Neuron (in vitro differentiated cells): Measurements from ENCODE around the gene APOBEC2.
"Not testable (repeated sequence)": the region's sequence is repeated elsewhere in the genome, so short reads cannot be mapped to it uniquely, and the experiment has no call there.

Source experiments
- H2AFZ ChIP-seq: one replicate; pipeline ENCODE4 v1.6.1; 2013; ENCODE audit warnings: low read depth, mild to moderate bottlenecking, inconsistent platforms, low read length, moderate library complexity
- H3K27me3 ChIP-seq: one replicate; pipeline ENCODE4 v1.6.1; 2013; ENCODE audit warnings: low read length; ENCODE audit not compliant: insufficient read depth
- H3K36me3 ChIP-seq: one replicate; pipeline ENCODE4 v1.6.1; 2013; ENCODE audit warnings: low read length; ENCODE audit not compliant: insufficient read depth
- H3K4me1 ChIP-seq: one replicate; pipeline ENCODE4 v1.6.1; 2013; ENCODE audit warnings: low read length; ENCODE audit not compliant: insufficient read depth
- H3K4me3 ChIP-seq: 2 replicates; pipeline ENCODE4 v1.5.1; 2013; ENCODE audit warnings: mild to moderate bottlenecking, low read length, moderate library complexity
- H3K9me3 ChIP-seq: one replicate; pipeline ENCODE4 v1.6.1; 2013; ENCODE audit warnings: low read length

APOBEC2 gene

DNA sequence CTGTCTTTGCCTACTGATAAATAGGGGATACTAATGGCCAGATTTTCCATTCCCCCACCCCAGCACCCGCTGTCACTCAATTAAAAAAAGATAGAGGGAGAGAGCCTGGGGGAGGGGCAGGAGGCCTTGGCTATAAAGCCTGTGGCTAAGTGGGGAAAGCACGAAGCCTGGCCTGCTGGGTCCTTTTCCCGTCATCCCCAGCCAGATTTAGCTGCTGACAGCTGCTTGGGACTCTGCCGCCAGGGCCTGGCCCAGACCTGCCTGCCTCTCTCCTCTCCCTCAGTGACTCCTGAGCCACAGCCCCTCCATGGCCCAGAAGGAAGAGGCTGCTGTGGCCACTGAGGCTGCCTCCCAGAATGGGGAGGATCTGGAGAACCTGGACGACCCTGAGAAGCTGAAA lies at the start of gene APOBEC2:
Gene APOBEC2 (plus strand): TSS at position 162 of the 400 bp plus-strand sequence. CDS start 146 bp downstream, at position 308.
- no peaks in the 10 kb centered on the region for H3K9me3 ChIP-seq
- no peak within 1 kb of the TSS for H3K4me3 ChIP-seq
- H3K27me3 ChIP-seq = no peaks in the 10 kb centered on the region
- no peaks in the 10 kb centered on the region for H3K36me3 ChIP-seq
- peaks cover 4% of the 10 kb centered on the region for H3K4me1 ChIP-seq
- H2AFZ ChIP-seq = no peak within 1 kb of the TSS

DNA sequence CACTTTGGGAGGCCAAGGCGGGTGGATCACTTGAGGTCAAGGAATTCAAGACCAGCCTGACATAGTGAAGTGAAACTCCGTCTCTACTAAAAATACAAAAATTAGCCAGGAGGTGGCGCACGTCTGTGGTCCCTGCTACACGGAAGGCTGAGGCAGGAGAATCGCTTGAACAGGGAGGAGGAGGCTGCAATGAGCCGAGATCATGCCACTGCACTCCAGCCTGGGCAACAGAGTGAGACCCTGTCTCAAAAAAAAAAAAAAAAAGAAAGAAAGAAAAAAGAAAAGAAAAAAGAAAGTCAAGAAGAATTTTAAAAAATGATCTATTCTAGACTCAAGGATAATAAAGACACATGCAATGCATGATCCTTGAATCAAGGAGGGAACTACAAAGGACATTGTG lies 46.8 kb upstream of the APOBEC2 start:
- not testable (repeated sequence) for H3K9me3 ChIP-seq, H3K36me3 ChIP-seq, H3K27me3 ChIP-seq, H3K4me1 ChIP-seq, H2AFZ ChIP-seq, H3K4me3 ChIP-seq

DNA sequence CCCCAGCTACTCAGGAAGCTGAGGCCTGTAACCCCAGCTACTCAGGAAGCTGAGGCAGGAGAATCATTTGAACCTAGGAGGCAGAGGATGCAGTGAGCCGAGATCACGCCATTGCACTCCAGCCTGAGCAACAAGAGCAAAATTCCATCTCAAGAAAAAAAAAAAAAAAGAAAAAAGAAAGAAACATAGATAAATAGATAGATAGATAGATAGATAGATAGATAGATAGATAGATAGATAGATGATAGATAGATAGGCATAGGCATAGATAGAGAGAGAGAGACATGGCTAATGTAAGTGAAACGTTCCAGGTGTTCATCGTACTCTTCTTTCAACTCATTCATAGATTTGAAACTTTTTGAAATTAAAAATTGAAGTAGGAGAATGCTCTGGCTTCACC lies 46.0 kb upstream of the APOBEC2 start:
- not testable (repeated sequence) for H3K9me3 ChIP-seq, H3K36me3 ChIP-seq, H3K4me3 ChIP-seq, H3K27me3 ChIP-seq, H2AFZ ChIP-seq, H3K4me1 ChIP-seq

DNA sequence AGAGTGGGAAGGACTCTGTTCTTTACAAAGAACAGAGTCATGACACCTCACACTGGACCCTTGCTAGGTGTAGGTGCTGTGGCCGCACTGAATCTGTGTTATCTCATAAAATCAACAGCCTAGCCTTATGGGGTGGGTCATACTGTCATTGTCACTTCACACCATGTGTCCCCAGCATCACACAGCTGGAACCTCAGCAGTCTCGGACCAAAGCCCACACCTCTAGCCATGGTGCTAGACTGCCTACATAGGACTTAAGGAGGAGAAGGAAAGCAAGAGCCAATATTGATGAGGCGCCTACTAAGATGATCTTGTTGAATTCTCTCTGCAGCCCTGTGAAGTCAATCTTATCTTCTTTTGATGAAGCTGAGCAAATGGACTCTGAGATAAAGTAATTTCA lies 45.0 kb upstream of the APOBEC2 start:
- H3K4me3 ChIP-seq = no peak overlapping the region
- no peaks in the 10 kb centered on the region for H3K27me3 ChIP-seq

DNA sequence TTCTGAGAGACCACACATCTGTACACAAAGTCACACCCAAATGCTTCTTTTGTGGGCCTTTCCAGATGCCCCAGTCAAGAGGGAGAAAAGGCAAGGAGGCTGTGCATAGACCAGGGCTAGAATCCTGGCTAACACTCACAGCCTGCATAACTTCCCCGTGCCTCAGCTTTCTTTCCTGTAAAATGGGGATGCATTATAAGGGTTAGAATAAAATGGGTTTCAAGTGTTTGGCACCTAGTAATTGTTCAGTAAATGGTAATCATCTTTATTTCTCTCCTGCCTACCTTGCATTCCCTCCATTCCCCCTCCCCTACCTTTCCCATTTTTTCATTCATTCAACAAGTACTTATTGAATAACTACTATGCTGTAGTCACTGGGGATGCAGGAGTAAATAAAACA lies 43.3 kb upstream of the APOBEC2 start:
- H3K4me3 ChIP-seq = no peak overlapping the region
- no peaks in the 10 kb centered on the region for H3K4me1 ChIP-seq
- no peaks in the 10 kb centered on the region for H3K36me3 ChIP-seq
- no peak overlapping the region for H2AFZ ChIP-seq
- no peaks in the 10 kb centered on the region for H3K9me3 ChIP-seq
- no peaks in the 10 kb centered on the region for H3K27me3 ChIP-seq

More for the DNA sequence above, 45.0 kb upstream of the APOBEC2 start:
- H3K4me1 ChIP-seq = no peaks in the 10 kb centered on the region
- no peaks in the 10 kb centered on the region for H3K9me3 ChIP-seq
- no peaks in the 10 kb centered on the region for H3K36me3 ChIP-seq
- no peak overlapping the region for H2AFZ ChIP-seq

DNA sequence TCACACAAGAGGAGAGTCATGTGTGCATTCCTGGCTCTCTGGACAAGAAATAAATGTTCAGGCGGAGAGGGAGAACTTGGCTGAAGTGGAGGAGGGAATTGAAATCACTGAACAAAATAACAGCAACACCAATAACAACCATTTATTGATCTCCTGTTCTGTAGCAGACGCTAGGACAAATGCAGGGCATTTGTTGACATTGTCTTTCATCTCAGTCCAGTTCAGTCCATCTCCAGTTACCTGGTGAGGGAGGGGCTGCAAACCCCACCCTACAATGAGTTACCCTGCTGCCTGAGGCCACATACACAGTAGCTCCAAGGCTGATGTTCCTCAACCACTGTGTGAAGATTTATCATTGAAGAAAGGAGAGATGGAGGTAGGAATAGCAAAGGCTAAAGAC lies 41.3 kb upstream of the APOBEC2 start:
- Histone ChIP-seq H3K27me3 (no peaks in the 10 kb centered on the region), H3K4me3 (no peak overlapping the region), H2AFZ (no peak overlapping the region), H3K9me3 (no peaks in the 10 kb centered on the region), H3K4me1 (no peaks in the 10 kb centered on the region), H3K36me3 (no peaks in the 10 kb centered on the region)

DNA sequence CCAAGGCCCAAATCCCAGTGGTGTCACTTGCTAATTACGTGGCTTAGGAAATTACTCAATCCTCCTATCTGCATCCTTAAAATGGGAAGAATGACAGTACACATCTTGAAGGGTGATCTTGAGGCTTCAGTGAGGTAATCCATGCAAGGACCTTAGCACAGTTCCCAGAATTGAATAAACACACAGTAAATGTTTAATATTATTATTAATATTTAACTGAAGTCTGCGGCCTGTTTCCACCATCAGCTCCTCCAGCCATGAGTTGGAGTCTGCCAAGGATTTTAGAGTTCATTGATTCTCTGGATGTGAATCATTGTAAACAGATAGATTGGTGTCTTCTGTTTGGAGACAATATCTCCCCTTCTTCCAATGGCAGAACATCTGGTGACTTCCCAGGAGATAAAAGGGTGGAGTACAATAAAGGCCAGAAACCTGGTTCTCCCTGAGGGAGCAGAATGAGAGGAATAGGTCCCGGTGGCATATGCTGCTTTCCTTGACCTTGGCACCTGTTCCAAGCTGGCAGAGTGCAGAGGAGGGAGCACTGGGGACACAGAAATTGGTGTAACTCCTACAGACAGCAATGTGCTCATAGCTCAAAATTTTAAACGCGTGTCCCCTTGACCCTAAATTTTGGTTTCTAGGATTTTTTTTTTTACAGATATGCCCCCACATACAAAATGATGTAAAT lies 39.4 kb upstream of the APOBEC2 start:
- Histone ChIP-seq H3K4me3 (no peak overlapping the region), H3K9me3 (no peaks in the 10 kb centered on the region), H2AFZ (no peak overlapping the region), H3K4me1 (no peaks in the 10 kb centered on the region), H3K36me3 (no peaks in the 10 kb centered on the region), H3K27me3 (no peaks in the 10 kb centered on the region)

DNA sequence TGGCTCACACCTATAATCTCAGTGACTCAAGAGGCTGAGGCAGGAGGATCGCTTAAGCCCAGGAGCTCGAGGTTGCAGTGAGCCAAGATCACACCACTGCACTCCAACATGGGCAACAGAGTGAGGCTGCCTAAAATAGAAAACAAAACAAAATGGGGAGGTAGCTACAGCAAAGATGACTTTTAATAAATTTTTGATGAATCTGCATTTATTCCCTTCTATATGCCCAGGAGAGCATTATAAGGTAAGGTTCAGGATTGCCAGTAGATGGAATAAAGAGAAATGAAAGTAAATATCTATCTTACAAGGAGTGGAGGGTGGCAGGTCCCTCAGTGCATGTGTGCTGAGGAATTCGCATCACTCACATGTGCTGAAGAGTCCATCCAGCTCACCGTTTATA lies 38.2 kb upstream of the APOBEC2 start:
- Histone ChIP-seq H3K4me1 (no peaks in the 10 kb centered on the region), H3K9me3 (no peaks in the 10 kb centered on the region)

DNA sequence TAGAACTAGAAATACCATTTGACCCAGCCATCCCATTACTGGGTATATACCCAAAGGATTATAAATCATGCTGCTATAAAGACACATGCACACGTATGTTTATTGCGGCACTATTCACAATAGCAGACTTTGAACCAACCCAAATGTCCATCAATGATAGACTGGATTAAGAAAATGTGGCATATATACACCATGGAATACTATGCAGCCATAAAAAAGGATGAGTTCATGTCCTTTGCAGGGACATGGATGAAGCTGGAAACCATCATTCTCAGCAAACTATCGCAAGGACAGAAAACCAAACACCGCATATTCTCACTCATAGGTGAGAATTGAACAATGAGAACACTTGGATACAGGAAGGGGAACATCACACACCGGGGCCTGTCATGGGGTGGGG lies 37.1 kb upstream of the APOBEC2 start:
- H3K4me3 ChIP-seq, H3K9me3 ChIP-seq, H3K4me1 ChIP-seq, H3K36me3 ChIP-seq, H3K27me3 ChIP-seq, H2AFZ ChIP-seq: not testable (repeated sequence)

More for the DNA sequence above, 38.2 kb upstream of the APOBEC2 start:
- H3K4me3 ChIP-seq = no peak overlapping the region
- H3K36me3 ChIP-seq = no peaks in the 10 kb centered on the region
- H2AFZ ChIP-seq = no peak overlapping the region
- H3K27me3 ChIP-seq = no peaks in the 10 kb centered on the region

DNA sequence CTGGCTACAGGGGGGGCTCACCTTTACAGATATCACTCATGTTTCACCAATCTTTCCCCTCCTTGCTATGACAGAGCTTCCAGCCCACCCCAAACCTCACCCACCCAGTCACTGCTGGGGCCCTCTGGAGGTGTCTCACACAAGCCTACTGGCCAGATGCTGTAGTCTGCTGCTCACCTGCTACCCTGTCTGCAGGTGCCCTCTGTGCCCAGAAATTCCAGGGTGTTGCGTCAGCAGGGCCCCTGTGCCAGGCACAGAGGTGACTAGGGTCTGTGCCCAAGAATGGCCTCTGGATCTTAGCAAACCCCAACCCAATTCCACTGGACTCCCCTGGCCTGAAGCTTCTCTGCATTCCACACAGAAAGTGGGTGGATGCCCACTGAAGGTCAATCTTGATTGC lies 35.3 kb upstream of the APOBEC2 start:
- Histone ChIP-seq H3K4me1 (no peaks in the 10 kb centered on the region), H3K9me3 (no peaks in the 10 kb centered on the region), H3K4me3 (no peak overlapping the region)

DNA sequence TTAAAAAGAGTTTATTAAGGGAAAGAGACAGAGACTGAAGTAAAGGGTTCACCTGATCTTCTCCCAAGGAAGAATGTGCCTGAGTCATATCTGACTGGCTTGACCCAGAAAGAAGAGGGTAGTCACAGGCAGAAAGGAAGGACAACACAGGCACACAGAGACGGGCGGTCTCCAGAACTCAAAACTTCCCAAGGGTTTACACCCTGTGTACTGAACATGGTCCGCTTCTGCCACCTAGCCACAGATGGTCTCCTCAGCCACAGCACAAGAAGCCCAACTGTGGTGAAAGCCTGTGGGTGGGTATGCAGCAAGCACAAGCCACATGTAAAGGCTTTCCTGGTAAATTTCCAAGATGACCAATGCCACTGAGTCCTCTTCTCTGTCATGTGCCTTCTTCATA lies 31.2 kb upstream of the APOBEC2 start:
- Histone ChIP-seq H2AFZ (no peak overlapping the region), H3K27me3 (no peaks in the 10 kb centered on the region), H3K4me1 (no peaks in the 10 kb centered on the region), H3K9me3 (no peaks in the 10 kb centered on the region), H3K36me3 (no peaks in the 10 kb centered on the region), H3K4me3 (no peak overlapping the region)

More for the DNA sequence above, 35.3 kb upstream of the APOBEC2 start:
- Histone ChIP-seq H2AFZ (no peak overlapping the region), H3K27me3 (no peaks in the 10 kb centered on the region), H3K36me3 (no peaks in the 10 kb centered on the region)

DNA sequence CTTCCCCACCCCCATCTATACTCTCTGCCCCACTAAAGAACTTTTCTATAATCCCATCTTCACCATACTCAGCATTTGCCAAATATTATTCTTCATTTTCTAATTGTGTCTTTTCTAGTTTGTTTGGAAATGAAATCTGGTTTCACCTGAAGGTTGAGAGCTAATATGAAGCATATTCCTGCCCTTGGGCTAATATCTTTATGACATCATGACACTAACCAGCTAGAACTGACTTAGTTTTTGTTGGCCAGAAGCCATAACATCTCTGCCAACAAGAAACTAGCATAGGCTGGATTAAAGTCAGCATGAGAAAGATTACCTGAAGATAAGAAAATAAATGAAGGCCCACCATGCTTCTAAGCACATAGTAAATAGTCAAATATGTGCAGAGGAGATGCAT lies 30.7 kb upstream of the APOBEC2 start:
- Histone ChIP-seq H3K36me3 (no peaks in the 10 kb centered on the region), H3K9me3 (no peaks in the 10 kb centered on the region), H3K27me3 (no peaks in the 10 kb centered on the region), H3K4me1 (peaks cover 4% of the 10 kb centered on the region), H3K4me3 (no peak overlapping the region), H2AFZ (no peak overlapping the region)

DNA sequence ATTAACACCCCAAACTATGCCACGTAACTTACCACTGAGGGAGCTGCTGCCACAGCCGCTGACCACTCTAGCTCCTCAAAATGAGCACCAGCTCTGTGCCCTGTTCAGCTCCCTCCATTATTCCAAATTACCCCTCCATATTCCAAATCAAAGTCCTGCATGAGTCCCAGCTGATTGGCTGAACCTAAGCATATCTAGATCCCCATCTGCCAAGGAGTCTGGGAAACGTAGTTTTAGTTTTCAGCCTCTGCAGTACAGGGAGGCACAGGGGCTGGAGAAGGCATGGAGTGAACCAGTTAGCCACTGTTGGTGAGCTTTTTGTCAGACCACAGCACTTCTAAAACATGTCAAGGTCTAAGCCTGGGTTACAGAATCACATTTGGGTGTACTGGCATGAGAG lies 29.9 kb upstream of the APOBEC2 start:
- no peak overlapping the region for H2AFZ ChIP-seq
- no peak overlapping the region for H3K4me3 ChIP-seq
- H3K4me1 ChIP-seq = peaks cover 6% of the 10 kb centered on the region
- no peaks in the 10 kb centered on the region for H3K36me3 ChIP-seq
- no peaks in the 10 kb centered on the region for H3K9me3 ChIP-seq
- no peaks in the 10 kb centered on the region for H3K27me3 ChIP-seq

DNA sequence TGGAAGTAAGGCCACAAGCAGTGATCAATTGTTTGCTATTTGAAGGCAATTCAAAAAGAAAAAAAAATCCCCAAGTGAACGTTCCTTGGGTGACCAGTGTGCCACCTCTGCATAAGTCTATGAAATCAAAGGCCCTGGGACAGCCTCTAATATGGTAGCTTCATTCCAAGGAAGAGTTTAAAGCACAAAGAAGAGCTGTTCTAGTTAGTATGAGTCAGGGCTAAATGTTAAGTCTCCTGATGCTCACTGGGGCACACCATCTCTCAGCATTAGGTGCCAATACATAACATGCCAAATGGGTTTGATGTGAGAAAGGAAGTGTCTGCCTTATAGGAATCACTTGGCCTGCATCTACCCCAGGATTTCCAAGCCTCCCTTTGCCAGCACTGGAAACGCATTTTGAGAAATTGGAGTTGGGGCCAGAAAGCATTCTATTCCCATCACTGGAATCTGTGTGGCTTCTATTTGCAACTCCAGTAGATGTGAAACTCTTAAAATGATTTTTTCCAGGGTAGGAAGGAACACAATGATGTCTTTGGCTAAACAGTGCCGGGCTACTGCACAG lies 27.0 kb upstream of the APOBEC2 start:
- H3K4me3 ChIP-seq = no peak overlapping the region
- H3K9me3 ChIP-seq = no peaks in the 10 kb centered on the region
- no peak overlapping the region for H2AFZ ChIP-seq
- no peaks in the 10 kb centered on the region for H3K36me3 ChIP-seq
- no peaks in the 10 kb centered on the region for H3K27me3 ChIP-seq
- H3K4me1 ChIP-seq = peaks cover 6% of the 10 kb centered on the region
